Subcutaneous adipose tissue (tissue), 4 donors: ENCODE results near the gene COPG1. TPM values are rescaled to one million over a fixed set of nuclear protein-coding genes. Genes with fewer than 3 reads are reported as not detected.

Source experiments
- total RNA-seq, 4 donors: library from RNA; depleted of rRNA; stranded (reverse); fragments of >200 nt; gene quantifications; one replicate each; pipeline ENCODE4 v1.1.0, GENCODE V29; 2016
- TF ChIP-seq, protein P1 (sequence below): fragments of 450-650 bp; IDR thresholded peaks from one replicate; pipeline ENCODE4 v1.5.1; 2016; ENCODE audit warnings: low read depth, mild to moderate bottlenecking, control low read depth, antibody characterized with exemption, moderate library complexity

Gene COPG1
- total RNA-seq, 4 donors from 2014 or later = 81.9 to 105 (median 91.8) TPM

DNA sequence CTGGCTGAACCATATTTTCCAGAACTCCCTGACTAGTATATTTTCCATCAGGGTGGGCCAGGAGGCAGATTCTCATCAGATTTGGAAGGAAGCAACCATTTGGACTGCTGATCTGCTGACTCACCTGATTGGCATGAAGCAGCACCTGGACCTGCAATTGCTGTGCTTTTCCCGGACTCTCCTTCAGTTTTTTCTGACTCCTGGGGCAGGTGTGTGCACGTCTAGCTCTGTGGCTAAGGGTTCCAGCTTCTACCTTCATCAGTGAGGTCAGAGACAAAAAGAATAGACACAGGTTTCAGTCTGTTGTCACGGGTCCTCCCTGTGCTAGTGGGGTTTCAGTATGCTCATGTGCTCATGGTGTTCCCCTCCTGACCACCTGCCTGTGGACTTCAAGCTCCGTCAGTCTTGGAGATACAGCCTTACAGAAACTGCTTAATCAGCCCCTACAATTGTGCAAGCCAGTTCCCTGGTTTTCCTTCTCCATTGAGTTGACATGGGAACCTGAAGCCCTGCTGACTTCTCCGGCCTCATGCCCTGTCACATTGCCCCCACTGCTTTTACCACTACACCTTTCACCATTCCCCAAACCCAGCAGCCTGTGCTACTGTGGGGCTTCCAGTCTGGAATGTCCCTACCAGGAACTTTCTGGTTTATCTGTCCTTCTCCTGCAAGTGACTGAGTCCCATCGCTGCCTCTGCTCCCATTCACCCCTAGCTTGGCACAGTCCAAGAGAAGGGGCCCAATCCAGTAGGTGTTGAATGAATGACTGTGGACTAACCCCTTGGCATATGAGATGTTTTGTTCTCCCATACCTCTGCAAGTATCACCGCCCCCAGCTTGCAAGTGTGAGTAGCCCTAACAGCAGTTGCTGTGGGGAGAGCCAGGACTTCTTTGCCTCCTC is 61.0 kb downstream of the COPG1 start:
- TF ChIP-seq, protein P1, sequence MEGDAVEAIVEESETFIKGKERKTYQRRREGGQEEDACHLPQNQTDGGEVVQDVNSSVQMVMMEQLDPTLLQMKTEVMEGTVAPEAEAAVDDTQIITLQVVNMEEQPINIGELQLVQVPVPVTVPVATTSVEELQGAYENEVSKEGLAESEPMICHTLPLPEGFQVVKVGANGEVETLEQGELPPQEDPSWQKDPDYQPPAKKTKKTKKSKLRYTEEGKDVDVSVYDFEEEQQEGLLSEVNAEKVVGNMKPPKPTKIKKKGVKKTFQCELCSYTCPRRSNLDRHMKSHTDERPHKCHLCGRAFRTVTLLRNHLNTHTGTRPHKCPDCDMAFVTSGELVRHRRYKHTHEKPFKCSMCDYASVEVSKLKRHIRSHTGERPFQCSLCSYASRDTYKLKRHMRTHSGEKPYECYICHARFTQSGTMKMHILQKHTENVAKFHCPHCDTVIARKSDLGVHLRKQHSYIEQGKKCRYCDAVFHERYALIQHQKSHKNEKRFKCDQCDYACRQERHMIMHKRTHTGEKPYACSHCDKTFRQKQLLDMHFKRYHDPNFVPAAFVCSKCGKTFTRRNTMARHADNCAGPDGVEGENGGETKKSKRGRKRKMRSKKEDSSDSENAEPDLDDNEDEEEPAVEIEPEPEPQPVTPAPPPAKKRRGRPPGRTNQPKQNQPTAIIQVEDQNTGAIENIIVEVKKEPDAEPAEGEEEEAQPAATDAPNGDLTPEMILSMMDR = no peak

DNA sequence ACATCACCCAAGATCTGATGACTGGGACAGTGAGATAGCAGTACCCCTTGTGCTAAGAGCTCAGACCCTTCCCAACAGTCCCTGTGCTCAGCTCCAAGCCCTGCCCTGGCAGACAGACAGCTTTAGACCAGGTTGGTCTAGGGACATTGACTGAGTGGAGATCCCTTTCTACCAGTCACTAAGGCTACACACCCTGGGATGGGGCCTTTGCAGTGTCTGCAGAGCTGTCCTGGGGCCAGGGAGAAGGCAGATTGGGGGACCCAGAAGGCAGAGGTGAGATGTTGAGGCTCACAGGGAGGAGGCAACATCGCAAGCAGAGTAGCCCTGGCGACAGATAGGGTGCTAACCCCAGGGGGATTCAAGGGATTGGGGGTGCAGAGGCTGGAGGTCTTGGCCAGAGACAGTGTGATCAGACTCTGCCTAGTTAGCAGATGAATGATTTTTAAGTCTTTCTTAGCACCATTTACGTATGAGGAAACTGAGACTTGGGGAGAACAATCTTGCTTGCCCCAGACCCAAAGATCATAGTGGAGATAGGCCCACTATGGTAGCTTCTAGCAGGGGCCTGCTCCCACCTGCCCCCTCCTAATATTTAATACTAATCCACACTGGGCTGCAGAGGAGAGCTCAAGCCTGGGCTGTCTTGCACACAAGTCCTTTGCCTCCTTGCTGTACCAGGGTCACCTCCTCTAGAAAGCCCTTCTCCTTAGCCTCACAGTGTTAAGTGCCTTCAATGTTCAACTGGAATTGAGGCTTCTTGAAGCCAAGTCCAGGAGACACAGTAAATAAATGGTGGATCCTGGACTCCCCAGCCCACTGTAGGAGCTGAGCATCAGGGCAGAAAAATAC is 61.9 kb downstream of the COPG1 start:
- TF ChIP-seq, protein P1 = no peak

DNA sequence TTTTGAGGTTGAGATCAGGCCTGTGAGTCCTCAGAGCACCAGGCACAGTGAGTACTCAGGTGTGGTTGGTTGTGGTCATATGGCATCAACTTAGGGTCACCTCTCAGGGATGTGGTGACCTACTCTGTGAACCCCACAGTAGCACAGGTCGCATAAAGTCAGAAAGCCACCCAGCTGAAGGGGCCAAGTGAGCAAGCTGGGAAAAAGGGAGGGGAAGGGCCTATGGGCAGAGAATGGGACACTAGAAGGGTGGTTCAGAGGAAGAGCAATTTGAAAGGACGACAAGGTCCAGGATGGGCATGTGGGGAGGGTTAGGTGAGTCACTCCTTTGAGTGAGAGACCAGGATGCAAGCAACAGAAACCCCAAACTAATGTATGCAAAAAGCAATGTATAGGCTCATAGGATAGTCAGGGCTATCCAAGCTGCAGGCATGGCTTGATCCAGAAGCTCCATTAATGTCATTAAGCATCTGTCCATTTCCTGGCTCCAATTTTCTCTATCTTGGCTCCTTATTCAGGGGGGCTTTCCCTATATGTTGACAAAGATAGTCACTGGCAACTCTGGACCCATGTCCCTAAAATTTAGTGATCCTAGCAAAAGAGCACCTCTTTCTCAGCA is 62.7 kb downstream of the COPG1 start:
- TF ChIP-seq, protein P1 = no peak

DNA sequence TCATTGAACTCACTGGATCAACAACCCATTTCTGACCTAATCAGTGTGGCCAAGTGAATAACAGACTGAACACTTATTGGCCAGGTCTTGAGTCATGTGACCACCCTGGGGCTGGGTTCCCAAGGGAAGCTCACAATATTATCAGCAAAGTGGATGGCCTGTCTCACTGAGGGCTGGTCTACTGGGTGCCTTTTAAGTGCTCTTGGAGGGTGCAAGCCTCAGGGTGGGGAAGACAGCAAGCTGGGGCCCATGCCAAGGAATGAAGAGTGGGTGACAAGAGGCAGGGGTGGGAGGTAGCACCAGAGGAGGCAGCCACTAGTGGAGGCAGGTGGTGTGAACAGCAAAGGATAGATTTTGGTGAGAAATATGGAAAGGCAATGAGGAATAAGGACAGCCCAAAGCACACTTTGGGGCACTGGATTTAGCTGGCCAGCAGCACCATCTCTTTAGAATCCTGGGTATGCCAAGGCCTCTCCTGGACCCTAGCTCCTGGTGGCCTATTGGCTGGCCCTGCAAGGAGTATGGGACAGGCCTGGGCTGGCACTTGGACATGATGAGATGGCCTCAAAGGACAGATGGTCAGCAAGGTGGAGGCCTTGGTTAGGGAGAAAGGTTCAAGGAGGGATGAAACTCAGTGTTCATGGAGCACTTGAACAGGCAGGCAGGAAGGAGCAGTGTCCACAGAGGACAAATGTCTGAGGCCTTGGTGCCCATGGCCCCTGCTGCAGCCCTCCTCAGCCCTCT is 63.4 kb downstream of the COPG1 start:
- TF ChIP-seq, protein P1 = no peak

DNA sequence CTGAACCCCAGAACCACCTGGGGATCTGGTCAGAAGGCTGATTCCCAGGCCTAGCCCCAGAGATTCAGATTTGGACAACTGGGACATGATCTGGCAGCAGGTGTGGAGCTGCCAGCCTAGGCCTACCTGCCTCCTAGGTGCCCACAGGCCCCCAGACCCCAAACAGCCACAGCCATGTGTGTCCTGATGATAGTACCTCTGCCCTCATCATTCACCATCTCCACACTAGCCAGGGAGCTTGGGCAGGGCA is 63.9 kb downstream of the COPG1 start:
- TF ChIP-seq, protein P1 = no peak

DNA sequence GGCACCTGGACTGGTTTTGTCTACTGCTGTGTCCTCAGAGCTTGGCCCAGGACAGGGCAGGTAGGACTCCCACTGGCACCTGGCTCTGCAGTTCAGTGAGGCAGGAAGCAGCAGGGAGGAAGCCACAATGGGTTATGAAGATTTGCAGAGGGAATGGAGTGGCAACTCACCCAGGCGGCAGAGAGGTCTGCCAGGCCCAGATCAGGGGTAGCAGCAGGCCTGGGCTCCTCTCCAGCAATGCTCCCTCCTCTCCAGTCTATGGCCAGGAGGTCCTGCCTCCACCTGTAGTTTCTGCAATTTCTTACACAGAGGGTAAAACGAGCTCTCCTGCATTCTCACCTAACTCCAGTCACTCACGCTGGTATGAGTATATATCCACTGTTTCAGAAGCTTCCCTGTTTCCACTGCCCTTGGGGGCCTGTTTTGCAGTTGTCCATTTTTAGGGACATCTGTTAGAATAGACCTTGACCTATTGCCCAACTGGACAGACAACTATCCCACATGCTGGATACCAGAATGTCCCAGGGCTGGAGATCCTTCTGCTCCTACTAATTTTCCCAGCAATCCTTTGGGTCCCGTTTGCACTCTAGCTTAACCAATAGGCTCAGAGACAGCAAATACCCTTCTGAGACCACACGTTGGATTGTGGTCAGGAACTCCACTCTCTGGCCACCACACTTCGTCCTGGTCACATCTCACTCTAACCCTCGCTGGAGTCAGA is 64.4 kb downstream of the COPG1 start:
- TF ChIP-seq, protein P1 = no peak
